H1 (cell line): Measurements from ENCODE around the gene PPIF. TPM values are rescaled to one million over a fixed set of nuclear protein-coding genes. Genes with fewer than 3 reads are reported as not detected.

Experiments
- CTCF ChIA-PET: fragments of 300-600 bp; sonication (Branson Sonifier 250); formaldehyde crosslinking; loops from one replicate; lab custom pipeline; 2021; ENCODE audit not compliant: partially characterized antibody; lab: Charles Lee
- POLR2A ChIA-PET: fragments of 300-600 bp; sonication (Branson Sonifier 250); formaldehyde crosslinking; loops from one replicate; lab custom pipeline; 2021; ENCODE audit warnings: inconsistent platforms; ENCODE audit not compliant: partially characterized antibody; lab: Charles Lee
- DNase-seq, 2 experiments: peaks; one replicate each; pipeline versions ENCODE4 v3.0.0 to v3.0.0-alpha.2; 2010 to 2022; ENCODE audit warnings: low spot score in 2 of 2, low read depth in 1 of 2, mixed read lengths in 1 of 2
- FAIRE-seq: peaks from 2 replicates; lab custom pipeline; 2011; peaks lifted over from hg19 to GRCh38; lab: Jason Lieb, UNC
- H2AFZ ChIP-seq: 2 replicates; pipeline ENCODE4 v1.8.1; 2012; ENCODE audit warnings: low read length, inconsistent platforms
- H2AK5ac ChIP-seq: 2 replicates; pipeline ENCODE4 v1.6.1; 2013; ENCODE audit warnings: low read depth, low read length
- H2BK120ac ChIP-seq: replicated peaks from 2 replicates; pipeline ENCODE3; 2013; ENCODE audit warnings: low read depth, low read length, inconsistent platforms
- H2BK12ac ChIP-seq: 2 replicates; pipeline ENCODE4 v1.6.1; 2013; ENCODE audit warnings: low read depth, low read length
- H2BK15ac ChIP-seq: 2 replicates; pipeline ENCODE4 v1.6.1; 2013; ENCODE audit warnings: low read length
- H2BK20ac ChIP-seq: 2 replicates; pipeline ENCODE4 v1.6.1; 2013; ENCODE audit warnings: low read length
- H2BK5ac ChIP-seq: 2 replicates; pipeline ENCODE4 v1.6.1; 2013; ENCODE audit warnings: low read depth, low read length
- H3K14ac ChIP-seq: 2 replicates; pipeline ENCODE4 v1.6.1; 2013; ENCODE audit warnings: inconsistent platforms; ENCODE audit not compliant: insufficient read length
- H3K18ac ChIP-seq: 2 replicates; pipeline ENCODE4 v1.6.1; 2013; ENCODE audit warnings: low read length; ENCODE audit errors: extremely low read depth
- H3K23ac ChIP-seq: 2 replicates; pipeline ENCODE4 v1.6.1; 2013; ENCODE audit warnings: inconsistent platforms; ENCODE audit not compliant: insufficient read length
- H3K23me2 ChIP-seq: 2 replicates; pipeline ENCODE4 v1.6.1; 2013; ENCODE audit warnings: low read depth, low read length
- H3K27ac ChIP-seq: 2 replicates; pipeline ENCODE4 v1.6.1; 2011; ENCODE audit warnings: low read depth, low read length, inconsistent platforms
- H3K27me3 ChIP-seq, 4 experiments: replicated peaks in 1 of 4; 1 replicate in 1 of 4; 2 replicates in 3 of 4; pipeline versions ENCODE4 v1.6.1 to v1.8.1; 2011 to 2013; ENCODE audit warnings: low read length in 3 of 4, mild to moderate bottlenecking in 3 of 4, inconsistent platforms in 2 of 4, mixed read lengths in 2 of 4, moderate library complexity in 1 of 4; ENCODE audit not compliant: control insufficient read depth in 3 of 4, insufficient read depth in 3 of 4; ENCODE audit errors: extremely low read depth in 1 of 4
- H3K36me3 ChIP-seq, 4 experiments: 2 replicates each; pipeline versions ENCODE4 v1.6.1 to v1.8.1; 2011 to 2013; ENCODE audit warnings: mild to moderate bottlenecking in 4 of 4, low read length in 3 of 4, moderate library complexity in 2 of 4, control low read depth in 1 of 4, inconsistent platforms in 1 of 4; ENCODE audit not compliant: insufficient read depth in 4 of 4, control insufficient read depth in 2 of 4
- H3K4ac ChIP-seq: replicated peaks from 2 replicates; pipeline ENCODE3; 2013; ENCODE audit warnings: low read length, low read depth, mixed read lengths, inconsistent platforms; ENCODE audit not compliant: insufficient read length
- H3K4me1 ChIP-seq, 4 experiments: replicated peaks in 1 of 4; 1 replicate in 1 of 4; 2 replicates in 3 of 4; pipeline versions ENCODE4 v1.6.1 to v1.8.1; 2011 to 2013; ENCODE audit warnings: low read length in 3 of 4, inconsistent platforms in 2 of 4, mixed read lengths in 1 of 4; ENCODE audit not compliant: insufficient read depth in 4 of 4, control insufficient read depth in 3 of 4
- H3K4me2 ChIP-seq, 2 experiments: 2 replicates each; pipeline versions ENCODE4 v1.6.1 to v1.8.1; 2011 to 2013; ENCODE audit warnings: low read depth in 2 of 2, low read length in 2 of 2, control low read depth in 1 of 2, inconsistent platforms in 1 of 2, mild to moderate bottlenecking in 1 of 2; ENCODE audit not compliant: insufficient read depth in 1 of 2
- H3K4me3 ChIP-seq, 4 experiments: fragments of 200-600, 300-600 bp in 1 of 4; sonication (generic), shearing (Covaris generic), sonication (Bioruptor Twin) in 1 of 4; 2 replicates each; pipeline versions ENCODE4 v1.5.1 to v1.8.1; 2011 to 2016; ENCODE audit warnings: low read length in 4 of 4, low read depth in 3 of 4, control low read depth in 2 of 4, inconsistent platforms in 2 of 4, mild to moderate bottlenecking in 2 of 4, mixed read lengths in 1 of 4, moderate library complexity in 1 of 4; ENCODE audit not compliant: insufficient read depth in 2 of 4; ENCODE audit errors: extremely low read depth in 1 of 4
- H3K56ac ChIP-seq: replicated peaks from 2 replicates; pipeline ENCODE3; 2013; ENCODE audit warnings: low read depth, mild to moderate bottlenecking, mixed read lengths, low read length, inconsistent platforms; ENCODE audit not compliant: insufficient read length
- H3K79me1 ChIP-seq: 2 replicates; pipeline ENCODE4 v1.6.1; 2013; ENCODE audit warnings: low read depth, low read length, control low read depth
- H3K79me2 ChIP-seq, 2 experiments: 2 replicates each; pipeline versions ENCODE4 v1.6.1 to v1.8.1; 2012 to 2013; ENCODE audit warnings: low read length in 2 of 2, mild to moderate bottlenecking in 2 of 2, inconsistent platforms in 1 of 2; ENCODE audit not compliant: insufficient read depth in 2 of 2, control insufficient read depth in 1 of 2
- H3K9ac ChIP-seq, 4 experiments: replicated peaks in 1 of 4; 1 replicate in 1 of 4; 2 replicates in 3 of 4; pipeline versions ENCODE4 v1.6.1 to v1.8.1; 2011 to 2013; ENCODE audit warnings: low read depth in 3 of 4, low read length in 3 of 4, control low read depth in 2 of 4, mild to moderate bottlenecking in 2 of 4, moderate library complexity in 2 of 4, inconsistent platforms in 1 of 4; ENCODE audit errors: extremely low read depth in 1 of 4
- H3K9me3 ChIP-seq, 2 experiments: 2 replicates each; pipeline versions ENCODE4 v1.6.1 to v1.8.1; 2012 to 2013; ENCODE audit warnings: mild to moderate bottlenecking in 2 of 2, moderate library complexity in 2 of 2, control low read depth in 1 of 2, inconsistent platforms in 1 of 2, low read depth in 1 of 2, low read length in 1 of 2, mixed read lengths in 1 of 2; ENCODE audit not compliant: insufficient read depth in 2 of 2
- H4K20me1 ChIP-seq, 2 experiments: replicated peaks in 1 of 2; 2 replicates each; pipeline versions ENCODE3 to v1.8.1; 2011 to 2013; ENCODE audit warnings: inconsistent platforms in 2 of 2, low read length in 2 of 2, mild to moderate bottlenecking in 1 of 2; ENCODE audit not compliant: insufficient read depth in 2 of 2, control insufficient read depth in 1 of 2
- H4K5ac ChIP-seq: 2 replicates; pipeline ENCODE4 v1.6.1; 2013; ENCODE audit warnings: low read length, low read depth, mixed read lengths, inconsistent platforms; ENCODE audit not compliant: insufficient read length
- H4K8ac ChIP-seq: 2 replicates; pipeline ENCODE4 v1.8.0; 2013; ENCODE audit warnings: mild to moderate bottlenecking, moderate library complexity, low read length, inconsistent platforms; ENCODE audit not compliant: insufficient read depth; ENCODE audit errors: extremely low read depth
- H4K91ac ChIP-seq: replicated peaks from 2 replicates; pipeline ENCODE3; 2013; ENCODE audit warnings: low read length, mixed read lengths, inconsistent platforms; ENCODE audit not compliant: insufficient read length
- CBX8 ChIP-seq: fragments of 300-800, 300-1000 bp; sonication (generic); IDR thresholded peaks from 2 replicates; pipeline ENCODE4 v1.7.1; 2016; ENCODE audit warnings: low read depth, low read length, borderline replicate concordance
- EZH2 ChIP-seq: fragments of 200-600 bp; sonication (generic); IDR thresholded peaks from 2 replicates; pipeline ENCODE4 v1.7.1; 2012; ENCODE audit warnings: low read depth, mild to moderate bottlenecking, moderate library complexity, low read length, inconsistent platforms; ENCODE audit not compliant: severe bottlenecking
- GTF2F1 ChIP-seq: IDR thresholded peaks from 2 replicates; pipeline ENCODE4 v1.6.1; 2012; ENCODE audit warnings: low read depth, low read length, improper control_type of control experiment, borderline replicate concordance
- RBBP5 ChIP-seq: IDR thresholded peaks from 2 replicates; pipeline ENCODE4 v1.7.1; 2012; ENCODE audit warnings: low read depth, mild to moderate bottlenecking, inconsistent platforms, low read length, moderate library complexity, borderline replicate concordance
- RNF2 ChIP-seq: fragments of 200-900, 300-1000 bp; sonication (generic); IDR thresholded peaks from 2 replicates; pipeline ENCODE4 v1.7.1; 2016; ENCODE audit warnings: borderline replicate concordance, low read depth, mild to moderate bottlenecking, antibody characterized with exemption, low read length; ENCODE audit not compliant: poor library complexity, severe bottlenecking; ENCODE audit errors: missing control alignments
- WGBS, 2 experiments: shearing (Covaris generic) in 1 of 2; methylation state at CpG; one replicate each; pipeline versions ENCODE4 v1.1.6 to v1.1.7; 2013 to 2015; ENCODE audit warnings: low lambda C conversion rate in 2 of 2, mixed read lengths in 2 of 2, inconsistent platforms in 1 of 2, low coverage in 1 of 2, missing lambda C conversion rate in 1 of 2; ENCODE audit not compliant: insufficient replicate concordance in 2 of 2, insufficient coverage in 1 of 2, insufficient read length in 1 of 2; ENCODE audit errors: extremely low coverage in 1 of 2, missing lambda C conversion rate in 1 of 2; 5-methylcytosine and 5-hydroxymethylcytosine counted together
- polyA plus RNA-seq, 7 experiments: library from polyadenylated mRNA; depleted of rRNA in 3 of 7; stranded (reverse) in 5 of 7; unstranded in 2 of 7; fragments of >200 nt in 5 of 7; fragments of 200-250 nt in 2 of 7; gene quantifications; 1 replicate in 5 of 7; 2 replicates in 1 of 7; 4 replicates in 1 of 7; pipeline versions ENCODE4 v1.2.1 to v1.2.3, GENCODE V29; 2011 to 2013; ENCODE audit warnings: missing spikeins in 2 of 7, mixed read lengths in 2 of 7
- total RNA-seq: library from RNA; stranded (reverse); fragmentation: NEBNext Ultra II Directional; extraction: Animal tissue kit (Norgen Biotek cat#: 25700); gene quantifications from 2 replicates; pipeline ENCODE4 v1.2.1, GENCODE V29; 2021

Gene PPIF
- total and polyA plus RNA-seq, 2 of the 8 experiments (the other 6 are each of a cell fraction or from before 2014, with no cell fraction given) = 70.2 to 77.6 TPM

DNA sequence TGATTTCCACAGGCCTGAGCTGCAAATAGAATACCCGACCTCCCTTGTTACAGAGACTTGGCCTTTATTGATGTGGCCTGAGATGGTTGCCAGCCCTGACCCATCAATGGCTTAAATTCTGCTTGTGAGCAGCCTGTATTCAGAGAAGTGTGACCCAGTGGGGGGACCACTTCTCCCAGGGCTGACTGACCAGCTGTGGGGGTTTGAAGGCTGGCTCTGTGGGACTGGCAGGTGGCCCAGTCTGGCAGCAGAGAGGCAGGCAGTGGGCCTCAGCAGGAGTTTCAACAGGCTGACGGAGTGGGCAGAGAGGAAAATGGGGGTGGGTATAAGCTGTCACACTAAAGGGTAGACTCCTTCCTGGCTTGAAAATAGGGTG, 12.2 kb upstream of the PPIF start:
- Histone ChIP-seq H3K27me3 (no peaks in the 10 kb centered on the region), H3K4me3 (no peak overlapping the region), H3K4ac (no peak overlapping the region), H2AK5ac (no peak overlapping the region), H4K5ac (no peak overlapping the region), H4K91ac (no peak overlapping the region), H2BK120ac (no peak overlapping the region), H3K14ac (no peak overlapping the region), H3K4me1 (peaks cover 0 to 11% (median 0%) of the 10 kb centered on the region in 4 experiments; a peak in 3 of 7 replicates), H3K79me2 (no peaks in the 10 kb centered on the region), H3K9ac (no peak overlapping the region), H2BK20ac (no peak overlapping the region), H4K8ac (no peak overlapping the region), H2BK5ac (no peak overlapping the region), H3K18ac (no peak overlapping the region), H3K9me3 (peaks cover 2 to 4% of the 10 kb centered on the region in 2 experiments; a peak in 2 of 4 replicates), H3K4me2 (no peak overlapping the region), H3K27ac (no peak overlapping the region), H3K56ac (no peak overlapping the region), H3K79me1 (no peaks in the 10 kb centered on the region), H2AFZ (no peak overlapping the region), H4K20me1 (no peaks in the 10 kb centered on the region), H2BK12ac (no peak overlapping the region), H3K23me2 (no peaks in the 10 kb centered on the region), H2BK15ac (no peak overlapping the region), H3K36me3 (no peaks in the 10 kb centered on the region), H3K23ac (no peak overlapping the region)
- TF ChIP-seq EZH2 (no peak), GTF2F1 (no peak), RBBP5 (no peak), RNF2 (no peak), CBX8 (no peak)
- no peak for FAIRE-seq
- ChIA-PET POLR2A (interaction anchor here (1.5 kb wide), 1 partner anchor 13 kb away, joined by 4 read pairs; no protein-coding TSS in a partner anchor), CTCF (interaction anchor here (0.7 to 4.5 kb wide), 4 partner anchors 10 to 32 kb away, joined by 3 to 29 read pairs (median 11); no protein-coding TSS in a partner anchor)
- 87% methylated on average over 2 of the region's 2 CpGs; no CpG with 5 or more reads in 1 of the 2 experiments for WGBS, 2 experiments
- DNase-seq = no peak
